Spinal cord (tissue), 10 donors: ENCODE data around the gene GMPR2. TPM values are rescaled to one million over a fixed set of nuclear protein-coding genes. Genes with fewer than 3 reads are reported as not detected.
"Not testable (repeated sequence)": the region's sequence is repeated elsewhere in the genome, so short reads cannot be mapped to it uniquely, and the experiment has no call there.

Experiments
- DNase-seq, 6 donors: peaks; one replicate each; pipeline versions ENCODE4 v3.0.0 to v3.0.0-alpha.2; 2013 to 2015; ENCODE audit warnings: low spot score in 6 of 6, low read depth in 4 of 6
- H3K27ac ChIP-seq: one replicate; pipeline ENCODE4 v1.5.1; 2013; ENCODE audit warnings: low read depth, low read length, control low read depth
- H3K27me3 ChIP-seq: one replicate; pipeline ENCODE4 v1.6.1; 2013; ENCODE audit warnings: low read length; ENCODE audit not compliant: control insufficient read depth, insufficient read depth
- H3K36me3 ChIP-seq: one replicate; pipeline ENCODE4 v1.6.1; 2013; ENCODE audit warnings: low read length; ENCODE audit not compliant: control insufficient read depth, insufficient read depth
- H3K4me1 ChIP-seq: one replicate; pipeline ENCODE4 v1.6.1; 2013; ENCODE audit warnings: low read length; ENCODE audit not compliant: control insufficient read depth, insufficient read depth
- H3K4me3 ChIP-seq: one replicate; pipeline ENCODE4 v1.5.1; 2013; ENCODE audit warnings: low read depth, low read length, control low read depth
- H3K9me3 ChIP-seq: one replicate; pipeline ENCODE4 v1.6.1; 2013; ENCODE audit warnings: low read length; ENCODE audit not compliant: control insufficient read depth, insufficient read depth
- WGBS: methylation state at CpG from one replicate; pipeline ENCODE4 v1.1.5; 2013; ENCODE audit warnings: missing lambda C conversion rate; ENCODE audit not compliant: insufficient coverage; 5-methylcytosine and 5-hydroxymethylcytosine counted together
- polyA plus RNA-seq, 2 donors: library from polyadenylated mRNA; unstranded; fragments of 120-200 nt; gene quantifications; one replicate each; pipeline ENCODE4 v1.2.1, GENCODE V29; 2013; ENCODE audit not compliant: insufficient read length in 2 of 2
- total RNA-seq, 2 donors: library from RNA; depleted of rRNA in 1 of 2; stranded (reverse); fragments of 120-200 nt in 1 of 2; fragments of >200 nt in 1 of 2; gene quantifications; one replicate each; pipeline versions ENCODE4 v1.2.3 to v1.2.4, GENCODE V29; 2013 to 2014
- donor health status: healthy.

Gene GMPR2
- total and polyA plus RNA-seq, 4 donors = 57.5 to 96.9 (median 80.7) TPM

- Histone ChIP-seq H3K9me3 (no peaks in the 10 kb centered on the region), H3K4me1 (peaks cover 29% of the 10 kb centered on the region), H3K27me3 (no peaks in the 10 kb centered on the region), H3K4me3 (no peak overlapping the region), H3K36me3 (peaks cover 45% of the 10 kb centered on the region), H3K27ac (no peak overlapping the region)
- no peak for DNase-seq
- 100% methylated on average over 2 of the region's 2 CpGs for WGBS
These were observed 4.8 kb downstream of the GMPR2 start for GRCh38 chr14:24237463-24237955.

- no peaks in the 10 kb centered on the region for H3K27me3 ChIP-seq
- peaks cover 45% of the 10 kb centered on the region for H3K36me3 ChIP-seq
- H3K9me3 ChIP-seq = no peaks in the 10 kb centered on the region
- no peak overlapping the region for H3K4me3 ChIP-seq
- 96% methylated on average over 3 of the region's 5 CpGs for WGBS
- peaks cover 31% of the 10 kb centered on the region for H3K4me1 ChIP-seq
- H3K27ac ChIP-seq = no peak overlapping the region
- no peak for DNase-seq
These were observed 5.4 kb downstream of the GMPR2 start for GRCh38 chr14:24238123-24238522.

GRCh38 chr14:24238527-24239037 is 5.9 kb downstream of the GMPR2 start:
- WGBS = 90% methylated on average over 5 of the region's 5 CpGs
- no peak overlapping the region for H3K4me3 ChIP-seq
- DNase-seq = peak in 1 of 6 donors; percentile 17
- H3K4me1 ChIP-seq = peaks cover 31% of the 10 kb centered on the region
- no peak overlapping the region for H3K27ac ChIP-seq
- peaks cover 45% of the 10 kb centered on the region for H3K36me3 ChIP-seq
- no peaks in the 10 kb centered on the region for H3K27me3 ChIP-seq
- H3K9me3 ChIP-seq = no peaks in the 10 kb centered on the region

- H3K36me3 ChIP-seq = peaks cover 45% of the 10 kb centered on the region
- H3K27me3 ChIP-seq = no peaks in the 10 kb centered on the region
- H3K9me3 ChIP-seq = no peaks in the 10 kb centered on the region
- DNase-seq = no peak
- H3K4me1 ChIP-seq = peaks cover 33% of the 10 kb centered on the region
- no peak overlapping the region for H3K4me3 ChIP-seq
- H3K27ac ChIP-seq = no peak overlapping the region
- 93% methylated on average over 7 of the region's 9 CpGs for WGBS
These were observed 7.6 kb downstream of the GMPR2 start for GRCh38 chr14:24240110-24240918.

- peaks cover 36% of the 10 kb centered on the region for H3K36me3 ChIP-seq
- no peaks in the 10 kb centered on the region for H3K27me3 ChIP-seq
- peak overlapping the region; percentile 100 for H3K27ac ChIP-seq
- peak overlapping the region; percentile 96 for H3K4me3 ChIP-seq
- no peaks in the 10 kb centered on the region for H3K9me3 ChIP-seq
- H3K4me1 ChIP-seq = peaks cover 33% of the 10 kb centered on the region
- DNase-seq = peak in 2 of 6 donors; percentile 72 to 83
- WGBS = 2% methylated on average over 39 of the region's 39 CpGs
These were observed 9.2 kb downstream of the GMPR2 start for GRCh38 chr14:24241829-24242443.

- Histone ChIP-seq H3K36me3 (peaks cover 22% of the 10 kb centered on the region), H3K27ac (peak overlapping the region; percentile 100), H3K4me1 (peaks cover 33% of the 10 kb centered on the region), H3K9me3 (no peaks in the 10 kb centered on the region), H3K27me3 (no peaks in the 10 kb centered on the region), H3K4me3 (peak overlapping the region; percentile 96)
- 79% methylated on average over 4 of the region's 10 CpGs for WGBS
- DNase-seq = peak in 1 of 6 donors; percentile 3
These were observed 10.7 kb downstream of the GMPR2 start for GRCh38 chr14:24243336-24243836.

- not testable (repeated sequence) for H3K4me3 ChIP-seq, H3K9me3 ChIP-seq, DNase-seq, H3K27ac ChIP-seq, H3K27me3 ChIP-seq
- Histone ChIP-seq H3K4me1 (peaks cover 31% of the 10 kb centered on the region), H3K36me3 (peaks cover 15% of the 10 kb centered on the region)
- 98% methylated on average over 11 of the region's 11 CpGs for WGBS
These were observed 12.6 kb downstream of the GMPR2 start for GRCh38 chr14:24245350-24245749.

GRCh38 chr14:24246765-24247212 is 14.1 kb downstream of the GMPR2 start:
- WGBS = 90% methylated on average over 3 of the region's 3 CpGs
- no peak for DNase-seq
- no peaks in the 10 kb centered on the region for H3K27me3 ChIP-seq

GRCh38 chr14:24247422-24247821 is 14.7 kb downstream of the GMPR2 start:
- H3K27me3 ChIP-seq = no peaks in the 10 kb centered on the region
- 63% methylated on average over 6 of the region's 7 CpGs for WGBS
- no peak for DNase-seq

More at GRCh38 chr14:24246765-24247212, 14.1 kb downstream of the GMPR2 start:
- peaks cover 16% of the 10 kb centered on the region for H3K4me1 ChIP-seq
- no peak overlapping the region for H3K4me3 ChIP-seq
- no peak overlapping the region for H3K27ac ChIP-seq
- no peaks in the 10 kb centered on the region for H3K9me3 ChIP-seq
- peaks cover 6% of the 10 kb centered on the region for H3K36me3 ChIP-seq

More at GRCh38 chr14:24247422-24247821, 14.7 kb downstream of the GMPR2 start:
- Histone ChIP-seq H3K36me3 (peaks cover 9% of the 10 kb centered on the region), H3K27ac (no peak overlapping the region), H3K4me3 (no peak overlapping the region), H3K4me1 (peaks cover 14% of the 10 kb centered on the region), H3K9me3 (no peaks in the 10 kb centered on the region)
